ENCODE measurements around the gene ZBP1.

The ZBP1 gene

GRCh38 chr20:57665589-57665971 is 45.4 kb upstream of the ZBP1 start:
- Histone ChIP-seq H3K4me3 (ENCODE audit: control insufficient read depth in 1 of 7, extremely low read depth in 1 of 7, insufficient read depth in 4 of 7, low read depth in 2 of 7, low read length in 6 of 7) (no peak overlapping the region), H3K9me3 (ENCODE audit: control extremely low read depth in 1 of 5, control insufficient read depth in 4 of 5, insufficient read depth in 2 of 5, low read depth in 1 of 5, low read length in 4 of 5) (no peaks in the 10 kb centered on the region), H3K27ac (ENCODE audit: insufficient read depth in 1 of 2, low read depth in 1 of 2, low read length in 2 of 2, poor library complexity in 1 of 2, severe bottlenecking in 2 of 2) (no peak overlapping the region), H3K27me3 (replicated peaks in 2 of 5; ENCODE audit: control insufficient read depth in 4 of 5, insufficient read depth in 5 of 5, low read length in 4 of 5) (no peaks in the 10 kb centered on the region), H3K36me3 (ENCODE audit: control insufficient read depth in 4 of 4, insufficient read depth in 4 of 4, low read length in 3 of 4) (no peaks in the 10 kb centered on the region), H3K4me1 (ENCODE audit: control extremely low read depth in 1 of 4, control insufficient read depth in 4 of 4, insufficient read depth in 4 of 4, low read length in 3 of 4) (no peaks in the 10 kb centered on the region)
- ChIA-PET CTCF (interaction anchor here (1.3 kb wide), 1 partner anchor 75 kb away, joined by 3 read pairs; no protein-coding TSS in a partner anchor), POLR2A (no interaction called here)
- 96% methylated on average over 7 of the region's 8 CpGs for WGBS (ENCODE audit: insufficient coverage)
- DNase-seq: no peak

DNA sequence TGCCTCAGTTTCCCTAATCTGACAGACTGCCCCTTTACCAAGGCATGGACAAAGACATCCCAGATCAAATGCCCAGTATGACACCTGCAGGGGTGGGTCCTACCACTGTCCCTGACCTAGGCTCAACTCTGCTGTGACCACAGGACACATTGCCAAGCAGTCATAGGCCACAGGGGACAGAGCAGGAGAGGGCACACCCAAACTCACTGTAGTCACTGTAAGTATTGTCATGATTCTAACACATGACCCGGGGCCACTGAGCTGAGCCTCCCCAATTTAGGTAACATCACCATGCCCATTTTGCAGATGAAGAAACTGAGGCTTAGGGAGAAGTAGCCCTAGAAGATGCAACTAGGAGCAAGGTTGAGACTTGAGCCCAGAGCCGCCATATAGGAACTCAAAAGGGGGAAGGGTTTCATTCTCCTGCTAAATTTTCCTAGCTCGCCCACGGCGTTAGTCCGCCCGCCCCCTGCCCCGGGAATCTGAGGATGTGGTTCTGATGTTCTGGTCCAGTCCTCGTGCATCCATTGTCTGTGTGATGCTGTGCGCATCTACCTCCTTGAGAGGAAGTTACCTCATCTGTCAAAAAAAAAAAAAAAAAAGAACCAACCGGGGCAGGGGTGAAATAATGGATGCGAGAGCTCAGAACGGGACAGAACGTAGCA is 44.8 kb upstream of the ZBP1 start:
- no peaks in the 10 kb centered on the region for H3K9me3 ChIP-seq (ENCODE audit: control extremely low read depth in 1 of 5, control insufficient read depth in 4 of 5, insufficient read depth in 2 of 5, low read depth in 1 of 5, low read length in 4 of 5)
- POLR2A ChIA-PET: no interaction called here
- no peaks in the 10 kb centered on the region for H3K36me3 ChIP-seq (ENCODE audit: control insufficient read depth in 4 of 4, insufficient read depth in 4 of 4, low read length in 3 of 4)
- no peaks in the 10 kb centered on the region for H3K27me3 ChIP-seq (replicated peaks in 2 of 5; ENCODE audit: control insufficient read depth in 4 of 5, insufficient read depth in 5 of 5, low read length in 4 of 5)
- CTCF ChIA-PET: interaction anchor here (1.3 kb wide), 1 partner anchor 75 kb away, joined by 3 read pairs; no protein-coding TSS in a partner anchor
- 97% methylated on average over 11 of the region's 14 CpGs for WGBS (ENCODE audit: insufficient coverage)
- no peak overlapping the region for H3K27ac ChIP-seq (ENCODE audit: insufficient read depth in 1 of 2, low read depth in 1 of 2, low read length in 2 of 2, poor library complexity in 1 of 2, severe bottlenecking in 2 of 2)
- no peak for DNase-seq
- no peaks in the 10 kb centered on the region for H3K4me1 ChIP-seq (ENCODE audit: control extremely low read depth in 1 of 4, control insufficient read depth in 4 of 4, insufficient read depth in 4 of 4, low read length in 3 of 4)
- no peak overlapping the region for H3K4me3 ChIP-seq (ENCODE audit: control insufficient read depth in 1 of 7, extremely low read depth in 1 of 7, insufficient read depth in 4 of 7, low read depth in 2 of 7, low read length in 6 of 7)

DNA sequence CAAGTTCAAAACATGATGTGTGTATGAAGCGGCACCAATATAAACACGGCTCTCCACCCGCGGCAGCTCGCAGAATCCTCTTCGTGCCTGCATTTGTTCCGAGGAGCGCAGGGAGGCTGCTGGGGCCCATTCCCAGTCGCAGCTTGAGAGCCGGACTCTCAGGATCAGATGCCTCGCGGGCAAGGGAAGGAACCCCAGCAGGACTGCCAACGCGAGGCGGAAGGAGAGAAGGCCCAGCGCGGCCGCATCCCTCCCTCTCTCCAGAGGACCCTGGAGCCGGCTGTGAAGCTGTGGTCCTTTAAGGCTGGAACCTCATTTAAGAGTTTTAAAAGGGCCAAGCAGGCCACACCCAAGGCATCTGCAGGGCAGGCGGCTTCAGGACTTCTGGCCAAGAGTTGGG is 44.2 kb upstream of the ZBP1 start:
- DNase-seq: no peak
- WGBS (ENCODE audit: insufficient coverage): 92% methylated on average over 14 of the region's 20 CpGs
- Histone ChIP-seq H3K36me3 (ENCODE audit: control insufficient read depth in 4 of 4, insufficient read depth in 4 of 4, low read length in 3 of 4) (no peaks in the 10 kb centered on the region), H3K27me3 (replicated peaks in 2 of 5; ENCODE audit: control insufficient read depth in 4 of 5, insufficient read depth in 5 of 5, low read length in 4 of 5) (no peaks in the 10 kb centered on the region), H3K4me3 (ENCODE audit: control insufficient read depth in 1 of 7, extremely low read depth in 1 of 7, insufficient read depth in 4 of 7, low read depth in 2 of 7, low read length in 6 of 7) (no peak overlapping the region), H3K27ac (ENCODE audit: insufficient read depth in 1 of 2, low read depth in 1 of 2, low read length in 2 of 2, poor library complexity in 1 of 2, severe bottlenecking in 2 of 2) (no peak overlapping the region), H3K9me3 (ENCODE audit: control extremely low read depth in 1 of 5, control insufficient read depth in 4 of 5, insufficient read depth in 2 of 5, low read depth in 1 of 5, low read length in 4 of 5) (no peaks in the 10 kb centered on the region), H3K4me1 (ENCODE audit: control extremely low read depth in 1 of 4, control insufficient read depth in 4 of 4, insufficient read depth in 4 of 4, low read length in 3 of 4) (no peaks in the 10 kb centered on the region)
- ChIA-PET POLR2A (no interaction called here), CTCF (interaction anchor here (1.3 kb wide), 1 partner anchor 74 kb away, joined by 3 read pairs; no protein-coding TSS in a partner anchor)

- Histone ChIP-seq H3K9me3 (ENCODE audit: control extremely low read depth in 1 of 5, control insufficient read depth in 4 of 5, insufficient read depth in 2 of 5, low read depth in 1 of 5, low read length in 4 of 5) (no peaks in the 10 kb centered on the region), H3K4me3 (ENCODE audit: control insufficient read depth in 1 of 7, extremely low read depth in 1 of 7, insufficient read depth in 4 of 7, low read depth in 2 of 7, low read length in 6 of 7) (no peak overlapping the region), H3K36me3 (ENCODE audit: control insufficient read depth in 4 of 4, insufficient read depth in 4 of 4, low read length in 3 of 4) (no peaks in the 10 kb centered on the region), H3K27ac (ENCODE audit: insufficient read depth in 1 of 2, low read depth in 1 of 2, low read length in 2 of 2, poor library complexity in 1 of 2, severe bottlenecking in 2 of 2) (no peak overlapping the region), H3K27me3 (replicated peaks in 2 of 5; ENCODE audit: control insufficient read depth in 4 of 5, insufficient read depth in 5 of 5, low read length in 4 of 5) (no peaks in the 10 kb centered on the region), H3K4me1 (ENCODE audit: control extremely low read depth in 1 of 4, control insufficient read depth in 4 of 4, insufficient read depth in 4 of 4, low read length in 3 of 4) (no peaks in the 10 kb centered on the region)
- ChIA-PET CTCF (interaction anchor here (1.3 kb wide), 1 partner anchor 73 kb away, joined by 3 read pairs; no protein-coding TSS in a partner anchor), POLR2A (no interaction called here)
- no peak for DNase-seq
- WGBS (ENCODE audit: insufficient coverage): 97% methylated on average over 22 of the region's 27 CpGs
Observed at GRCh38 chr20:57663681-57664451, 43.6 kb upstream of the ZBP1 start.

DNA sequence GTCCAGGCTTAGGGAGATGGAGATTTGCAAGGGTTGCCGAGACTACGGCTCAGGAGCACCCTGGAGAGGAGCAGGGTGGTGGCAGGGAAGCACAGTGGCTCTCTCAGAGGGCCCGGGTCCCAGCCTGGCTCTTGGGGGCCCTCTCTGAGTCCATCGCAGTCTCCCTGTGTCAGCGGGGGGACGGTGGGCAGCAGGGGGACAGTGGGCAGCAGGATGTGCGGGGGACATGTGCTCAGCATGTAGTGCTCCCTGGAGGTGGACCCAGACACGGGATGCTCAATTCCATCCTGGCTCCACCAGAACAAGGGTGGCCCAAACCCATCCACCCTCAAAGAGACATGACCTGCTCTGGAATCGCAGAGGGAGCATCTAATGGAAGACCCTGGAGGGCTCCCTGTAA is 43.0 kb upstream of the ZBP1 start:
- CTCF ChIA-PET: no interaction called here
- no peak overlapping the region for H3K27ac ChIP-seq (ENCODE audit: insufficient read depth in 1 of 2, low read depth in 1 of 2, low read length in 2 of 2, poor library complexity in 1 of 2, severe bottlenecking in 2 of 2)
- no peaks in the 10 kb centered on the region for H3K27me3 ChIP-seq (replicated peaks in 2 of 5; ENCODE audit: control insufficient read depth in 4 of 5, insufficient read depth in 5 of 5, low read length in 4 of 5)
- POLR2A ChIA-PET: no interaction called here
- no peaks in the 10 kb centered on the region for H3K9me3 ChIP-seq (ENCODE audit: control extremely low read depth in 1 of 5, control insufficient read depth in 4 of 5, insufficient read depth in 2 of 5, low read depth in 1 of 5, low read length in 4 of 5)
- 100% methylated on average over 2 of the region's 9 CpGs for WGBS (ENCODE audit: insufficient coverage)
- no peaks in the 10 kb centered on the region for H3K4me1 ChIP-seq (ENCODE audit: control extremely low read depth in 1 of 4, control insufficient read depth in 4 of 4, insufficient read depth in 4 of 4, low read length in 3 of 4)
- DNase-seq: no peak
- no peak overlapping the region for H3K4me3 ChIP-seq (ENCODE audit: control insufficient read depth in 1 of 7, extremely low read depth in 1 of 7, insufficient read depth in 4 of 7, low read depth in 2 of 7, low read length in 6 of 7)
- peaks cover 0 to under 1% (median 0%) of the 10 kb centered on the region in 4 experiments for H3K36me3 ChIP-seq (ENCODE audit: control insufficient read depth in 4 of 4, insufficient read depth in 4 of 4, low read length in 3 of 4)

- POLR2A ChIA-PET: no interaction called here
- CTCF ChIA-PET: no interaction called here
- no peak overlapping the region for H3K4me3 ChIP-seq (ENCODE audit: control insufficient read depth in 1 of 7, extremely low read depth in 1 of 7, insufficient read depth in 4 of 7, low read depth in 2 of 7, low read length in 6 of 7)
- no peaks in the 10 kb centered on the region for H3K4me1 ChIP-seq (ENCODE audit: control extremely low read depth in 1 of 4, control insufficient read depth in 4 of 4, insufficient read depth in 4 of 4, low read length in 3 of 4)
- peaks cover 0 to 3% (median 0%) of the 10 kb centered on the region in 4 experiments for H3K36me3 ChIP-seq (ENCODE audit: control insufficient read depth in 4 of 4, insufficient read depth in 4 of 4, low read length in 3 of 4)
- H3K27me3 ChIP-seq (replicated peaks in 2 of 5; ENCODE audit: control insufficient read depth in 4 of 5, insufficient read depth in 5 of 5, low read length in 4 of 5): no peaks in the 10 kb centered on the region
- 98% methylated on average over 15 of the region's 21 CpGs for WGBS (ENCODE audit: insufficient coverage)
- no peaks in the 10 kb centered on the region for H3K9me3 ChIP-seq (ENCODE audit: control extremely low read depth in 1 of 5, control insufficient read depth in 4 of 5, insufficient read depth in 2 of 5, low read depth in 1 of 5, low read length in 4 of 5)
- H3K27ac ChIP-seq (ENCODE audit: insufficient read depth in 1 of 2, low read depth in 1 of 2, low read length in 2 of 2, poor library complexity in 1 of 2, severe bottlenecking in 2 of 2): no peak overlapping the region
- DNase-seq: no peak
Observed at GRCh38 chr20:57662456-57663240, 42.4 kb upstream of the ZBP1 start.

Data from common myeloid progenitor, CD34-positive (primary cell).